D721Med (cell line): Measurements from ENCODE around the gene C1orf226.
"Not testable (repeated sequence)": the region's sequence is repeated elsewhere in the genome, so short reads cannot be mapped to it uniquely, and the experiment has no call there.

ENCODE experiments used
- DNase-seq: peaks from one replicate; pipeline ENCODE4 v3.0.0; 2011; ENCODE audit warnings: low spot score; ENCODE audit not compliant: insufficient read length
- FAIRE-seq: peaks from 2 replicates; lab custom pipeline; 2011; peaks lifted over from hg19 to GRCh38; lab: Jason Lieb, UNC
- CTCF ChIP-seq: IDR thresholded peaks from 2 replicates; pipeline ENCODE4 v1.5.1; 2012; ENCODE audit warnings: mild to moderate bottlenecking, control low read depth; ENCODE audit not compliant: insufficient read depth; ENCODE audit errors: missing control alignments

The C1orf226 gene

GRCh38 chr1:162405800-162406199 lies 24.3 kb downstream of the C1orf226 start:
- FAIRE-seq (no peak), DNase-seq (no peak)
- TF ChIP-seq CTCF: no peak

- no peak for DNase-seq
- TF ChIP-seq CTCF: no peak
- no peak for FAIRE-seq
Measured at GRCh38 chr1:162406811-162407210, 25.3 kb downstream of the C1orf226 start.

GRCh38 chr1:162407539-162407938 lies 26.0 kb downstream of the C1orf226 start:
- TF ChIP-seq CTCF: no peak
- FAIRE-seq (peak; percentile 51), DNase-seq (no peak)

- no peak for FAIRE-seq
- no peak for TF ChIP-seq CTCF
- no peak for DNase-seq
Measured at GRCh38 chr1:162412002-162412401, 30.5 kb downstream of the C1orf226 start, which contains the start of gene SH2D1B. TSS of gene SH2D1B (minus strand) at chr1:162412136. CDS start at chr1:162412016, 120 bp downstream.

GRCh38 chr1:162416215-162416614 lies 34.7 kb downstream of the C1orf226 start:
- TF ChIP-seq CTCF: no peak
- no peak for DNase-seq
- FAIRE-seq: no peak

- no peak for FAIRE-seq
- DNase-seq: no peak
- TF ChIP-seq CTCF: no peak
Measured at GRCh38 chr1:162416909-162417308, 35.4 kb downstream of the C1orf226 start.

- DNase-seq (no peak), FAIRE-seq (no peak)
- no peak for TF ChIP-seq CTCF
Measured at GRCh38 chr1:162417650-162418049, 36.1 kb downstream of the C1orf226 start.

- DNase-seq, FAIRE-seq: not testable (repeated sequence)
Measured at GRCh38 chr1:162418584-162418983, 37.1 kb downstream of the C1orf226 start.

GRCh38 chr1:162419450-162419931 lies 38.0 kb downstream of the C1orf226 start:
- FAIRE-seq, DNase-seq: not testable (repeated sequence)
